ENCODE measurements around the gene SUSD2. TPM values are rescaled to one million over a fixed set of nuclear protein-coding genes. Genes with fewer than 3 reads are reported as not detected.
A peak's percentile ranks its signal among the peaks of the same experiment; 100 is the strongest.

The SUSD2 gene
- total RNA-seq, 3 donors from 2014 or later = 0.80 to 7.9 (median 5.6) TPM

DNA sequence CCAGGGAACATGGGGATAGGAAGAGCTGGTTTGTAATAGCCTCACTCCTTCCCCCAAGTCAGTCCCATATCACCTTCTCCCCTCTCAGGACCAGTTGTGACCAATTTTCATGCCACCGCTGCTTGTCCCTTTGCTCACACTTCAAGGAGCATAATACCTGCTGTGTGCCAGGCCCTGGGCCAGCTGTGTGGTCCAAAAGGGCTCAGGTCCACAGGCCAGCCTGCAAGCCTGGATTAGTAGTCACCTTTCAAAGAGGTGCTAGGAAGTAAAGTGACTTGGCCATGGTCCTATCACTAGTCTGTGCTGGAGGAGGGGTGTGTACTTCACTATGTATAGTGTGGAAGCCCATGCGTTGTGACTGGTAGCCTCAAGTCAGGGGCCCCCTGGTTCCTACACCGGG, 38.5 kb upstream of the SUSD2 start:
- Histone ChIP-seq H3K36me3 (no peaks in the 10 kb centered on the region), H3K4me3 (no peak overlapping the region), H3K9me3 (no peaks in the 10 kb centered on the region), H3K27me3 (no peaks in the 10 kb centered on the region), H3K27ac (peak overlapping the region in 1 of 2 donors; percentile 93), H3K4me1 (peaks cover 25 to 36% of the 10 kb centered on the region in 2 donors)
- DNase-seq (ENCODE audit: low spot score in 2 of 2) = no peak
- intact Hi-C loops (cut with DNase I; ENCODE audit: low total_unique reads) = no loop called here
- TF ChIP-seq CTCF (IDR thresholded peaks at IDR 0.05) (no peak), POLR2A (IDR thresholded peaks at IDR 0.05) (no peak), POLR2AphosphoS5 (IDR thresholded peaks at IDR 0.05) (no peak)

- Histone ChIP-seq H3K4me3 (no peak overlapping the region), H3K36me3 (no peaks in the 10 kb centered on the region), H3K27ac (peak overlapping the region; percentile 89 to 93), H3K9me3 (no peaks in the 10 kb centered on the region), H3K4me1 (peaks cover 26 to 40% of the 10 kb centered on the region in 2 donors), H3K27me3 (no peaks in the 10 kb centered on the region)
- TF ChIP-seq POLR2AphosphoS5 (IDR thresholded peaks at IDR 0.05) = no peak
- no peak for TF ChIP-seq CTCF (IDR thresholded peaks at IDR 0.05)
- TF ChIP-seq POLR2A (IDR thresholded peaks at IDR 0.05) = no peak
- DNase-seq (ENCODE audit: low spot score in 2 of 2) = no peak
- intact Hi-C loops (cut with DNase I; ENCODE audit: low total_unique reads) = no loop called here
These were observed 37.1 kb upstream of the SUSD2 start for GRCh38 chr22:24144056-24144777.

DNA sequence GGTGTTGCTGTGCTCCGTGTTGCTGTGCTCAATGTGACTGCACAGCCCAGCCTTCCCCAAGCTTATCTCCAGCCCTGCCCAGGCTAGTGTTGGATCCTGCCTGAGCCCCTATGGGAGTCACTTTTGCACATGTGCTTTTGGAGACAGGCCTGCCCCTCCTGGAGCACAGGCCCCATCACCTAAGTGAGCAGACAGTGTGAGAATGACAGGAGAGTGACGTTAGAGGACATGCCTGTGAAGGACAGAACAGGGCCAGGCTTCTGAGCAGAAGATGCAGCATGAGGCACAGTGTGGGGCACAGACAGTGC, 36.6 kb upstream of the SUSD2 start:
- H3K36me3 ChIP-seq = no peaks in the 10 kb centered on the region
- H3K4me3 ChIP-seq = no peak overlapping the region
- no peaks in the 10 kb centered on the region for H3K9me3 ChIP-seq
- no peaks in the 10 kb centered on the region for H3K27me3 ChIP-seq
- peak overlapping the region; percentile 89 to 93 for H3K27ac ChIP-seq
- intact Hi-C loops (cut with DNase I; ENCODE audit: low total_unique reads) = no loop called here
- TF ChIP-seq CTCF (IDR thresholded peaks at IDR 0.05) (no peak), POLR2A (IDR thresholded peaks at IDR 0.05) (no peak), POLR2AphosphoS5 (IDR thresholded peaks at IDR 0.05) (no peak)
- no peak for DNase-seq (ENCODE audit: low spot score in 2 of 2)
- H3K4me1 ChIP-seq = peaks cover 26 to 40% of the 10 kb centered on the region in 2 donors

DNA sequence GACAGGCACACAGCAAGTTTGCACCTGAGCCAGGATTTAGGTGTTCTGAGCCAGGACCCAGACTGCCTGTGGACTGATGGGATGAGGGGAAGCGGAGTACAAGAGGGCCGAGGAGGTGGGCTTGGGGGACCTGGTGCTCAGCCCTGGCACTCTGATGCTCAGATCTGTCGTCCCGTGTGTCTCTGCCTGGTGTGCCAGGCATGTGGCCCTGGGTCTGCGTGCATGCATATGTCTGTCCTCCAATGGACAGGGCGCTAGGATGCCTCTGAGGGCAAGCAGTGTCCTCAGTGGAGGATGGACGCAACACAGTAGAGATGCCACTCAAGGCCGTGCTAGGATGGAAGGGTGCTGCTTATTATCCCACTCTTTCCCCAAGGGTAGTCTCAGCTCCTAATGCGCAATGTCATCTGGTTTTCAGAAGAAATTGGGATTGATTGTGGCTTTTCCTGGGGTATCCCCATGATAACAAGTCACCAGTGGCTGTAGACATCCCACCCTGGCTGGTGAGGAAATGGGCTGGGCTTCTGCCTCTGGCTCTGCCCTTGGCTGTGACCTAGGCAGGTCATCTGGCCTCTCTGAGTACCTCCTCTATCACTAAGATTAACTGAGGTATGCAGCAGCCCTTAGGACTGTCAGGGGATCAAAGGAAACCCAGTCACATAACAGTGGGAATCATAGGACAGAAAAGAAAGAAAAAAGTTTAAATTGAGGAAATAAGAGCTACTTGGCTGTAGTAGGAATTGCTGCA, 35.7 kb upstream of the SUSD2 start:
- no peaks in the 10 kb centered on the region for H3K36me3 ChIP-seq
- peaks cover 26 to 40% of the 10 kb centered on the region in 2 donors for H3K4me1 ChIP-seq
- TF ChIP-seq POLR2AphosphoS5 (IDR thresholded peaks at IDR 0.05) = no peak
- intact Hi-C loops (cut with DNase I; ENCODE audit: low total_unique reads) = no loop called here
- no peak for DNase-seq (ENCODE audit: low spot score in 2 of 2)
- H3K27me3 ChIP-seq = no peaks in the 10 kb centered on the region
- H3K4me3 ChIP-seq = no peak overlapping the region
- peak overlapping the region; percentile 89 to 93 for H3K27ac ChIP-seq
- no peaks in the 10 kb centered on the region for H3K9me3 ChIP-seq

DNA sequence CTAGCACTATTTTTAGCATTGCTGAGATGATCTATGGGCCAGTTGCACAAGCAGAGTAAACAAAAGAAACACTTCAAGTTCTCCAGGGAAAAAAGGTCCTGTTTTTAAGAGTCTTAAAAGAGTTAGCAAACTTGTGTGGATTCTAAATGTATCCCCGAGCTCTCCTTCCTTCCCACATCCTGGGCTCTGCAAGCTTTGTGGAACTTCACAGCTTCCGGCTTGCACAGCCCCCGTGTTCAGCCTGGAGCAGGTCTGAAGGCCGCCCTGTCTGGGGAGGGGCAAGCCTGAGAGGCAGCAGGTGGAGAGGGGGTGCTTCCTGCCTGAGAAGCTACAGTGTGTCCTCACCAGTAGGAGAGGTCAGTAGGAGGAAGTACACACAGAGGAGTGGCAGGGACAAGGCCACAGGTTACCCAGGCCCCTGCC, 35.1 kb upstream of the SUSD2 start:
- Histone ChIP-seq H3K27ac (peak overlapping the region; percentile 89 to 93), H3K36me3 (no peaks in the 10 kb centered on the region), H3K27me3 (no peaks in the 10 kb centered on the region), H3K4me1 (peaks cover 26 to 40% of the 10 kb centered on the region in 2 donors), H3K4me3 (peak overlapping the region in 1 of 3 donors; percentile 33), H3K9me3 (no peaks in the 10 kb centered on the region)
- peak in 1 of 2 donors; percentile 39 for DNase-seq (ENCODE audit: low spot score in 2 of 2)
- TF ChIP-seq POLR2AphosphoS5 (IDR thresholded peaks at IDR 0.05) (peak; percentile 17 to 79 (median 43)), POLR2A (IDR thresholded peaks at IDR 0.05) (no peak), CTCF (IDR thresholded peaks at IDR 0.05) (no peak)
- intact Hi-C loops (cut with DNase I; ENCODE audit: low total_unique reads) = no loop called here
